ENCODE measurements around the gene TMEM18.
"Not testable (repeated sequence)": the region's sequence is repeated elsewhere in the genome, so short reads cannot be mapped to it uniquely, and the experiment has no call there.

Gene TMEM18

GRCh38 chr2:693606-694005 is 16.4 kb upstream of the TMEM18 start:
- H3K9me3 ChIP-seq (ENCODE audit: insufficient read depth, low read depth, low read length): no peaks in the 10 kb centered on the region
- H3K4me3 ChIP-seq (ENCODE audit: low read length): no peak overlapping the region
- H3K9ac ChIP-seq (ENCODE audit: low read depth, low read length): no peak overlapping the region
- no peak overlapping the region for H3K27ac ChIP-seq (ENCODE audit: low read depth, low read length)
- no peaks in the 10 kb centered on the region for H3K36me3 ChIP-seq (ENCODE audit: insufficient read depth, low read length)
- 91% methylated on average over 7 of the region's 7 CpGs for WGBS
- no peaks in the 10 kb centered on the region for H3K27me3 ChIP-seq (ENCODE audit: insufficient read depth, low read length)
- H3K4me1 ChIP-seq (ENCODE audit: insufficient read depth, low read length): no peaks in the 10 kb centered on the region

GRCh38 chr2:692767-693166 is 15.6 kb upstream of the TMEM18 start:
- Histone ChIP-seq H3K4me1 (ENCODE audit: insufficient read depth, low read length) (no peaks in the 10 kb centered on the region), H3K27ac (ENCODE audit: low read depth, low read length) (no peak overlapping the region), H3K4me3 (ENCODE audit: low read length) (no peak overlapping the region), H3K36me3 (ENCODE audit: insufficient read depth, low read length) (no peaks in the 10 kb centered on the region), H3K27me3 (ENCODE audit: insufficient read depth, low read length) (no peaks in the 10 kb centered on the region), H3K9ac (ENCODE audit: low read depth, low read length) (no peak overlapping the region), H3K9me3 (ENCODE audit: insufficient read depth, low read depth, low read length) (no peaks in the 10 kb centered on the region)
- 90% methylated on average over 8 of the region's 8 CpGs for WGBS

GRCh38 chr2:691821-692761 is 14.9 kb upstream of the TMEM18 start:
- Histone ChIP-seq H3K27ac (ENCODE audit: low read depth, low read length) (no peak overlapping the region), H3K9me3 (ENCODE audit: insufficient read depth, low read depth, low read length) (no peaks in the 10 kb centered on the region), H3K4me1 (ENCODE audit: insufficient read depth, low read length) (no peaks in the 10 kb centered on the region), H3K9ac (ENCODE audit: low read depth, low read length) (no peak overlapping the region), H3K4me3 (ENCODE audit: low read length) (no peak overlapping the region), H3K27me3 (ENCODE audit: insufficient read depth, low read length) (no peaks in the 10 kb centered on the region), H3K36me3 (ENCODE audit: insufficient read depth, low read length) (no peaks in the 10 kb centered on the region)
- 94% methylated on average over 35 of the region's 35 CpGs for WGBS

GRCh38 chr2:690799-691198 is 13.6 kb upstream of the TMEM18 start:
- Histone ChIP-seq H3K4me1 (ENCODE audit: insufficient read depth, low read length) (no peaks in the 10 kb centered on the region), H3K9me3 (ENCODE audit: insufficient read depth, low read depth, low read length) (0 out of 2 replicates have a peak, but pooled peaks cover under 1% of the 10 kb centered on the region), H3K9ac (ENCODE audit: low read depth, low read length) (no peak overlapping the region), H3K4me3 (ENCODE audit: low read length) (no peak overlapping the region), H3K36me3 (ENCODE audit: insufficient read depth, low read length) (no peaks in the 10 kb centered on the region), H3K27me3 (ENCODE audit: insufficient read depth, low read length) (no peaks in the 10 kb centered on the region), H3K27ac (ENCODE audit: low read depth, low read length) (no peak overlapping the region)
- 90% methylated on average over 8 of the region's 10 CpGs for WGBS

- no peaks in the 10 kb centered on the region for H3K27me3 ChIP-seq (ENCODE audit: insufficient read depth, low read length)
- H3K4me3 ChIP-seq (ENCODE audit: low read length): no peak overlapping the region
- H3K4me1 ChIP-seq (ENCODE audit: insufficient read depth, low read length): no peaks in the 10 kb centered on the region
- 88% methylated on average over 19 of the region's 19 CpGs for WGBS
- H3K9ac ChIP-seq (ENCODE audit: low read depth, low read length): no peak overlapping the region
- H3K36me3 ChIP-seq (ENCODE audit: insufficient read depth, low read length): no peaks in the 10 kb centered on the region
- H3K27ac ChIP-seq (ENCODE audit: low read depth, low read length): no peak overlapping the region
- H3K9me3 ChIP-seq (ENCODE audit: insufficient read depth, low read depth, low read length): peaks cover 7% of the 10 kb centered on the region; the same call in 1 of the 2 replicates
Observed at GRCh38 chr2:689877-690510, 12.8 kb upstream of the TMEM18 start.

GRCh38 chr2:689237-689636 is 12.0 kb upstream of the TMEM18 start:
- H3K27ac ChIP-seq (ENCODE audit: low read depth, low read length): no peak overlapping the region
- no peaks in the 10 kb centered on the region for H3K27me3 ChIP-seq (ENCODE audit: insufficient read depth, low read length)
- 93% methylated on average over 4 of the region's 5 CpGs for WGBS
- H3K9me3 ChIP-seq (ENCODE audit: insufficient read depth, low read depth, low read length): peaks cover 15% of the 10 kb centered on the region; the same call in 1 of the 2 replicates
- H3K9ac ChIP-seq (ENCODE audit: low read depth, low read length): no peak overlapping the region
- no peak overlapping the region for H3K4me3 ChIP-seq (ENCODE audit: low read length)
- no peaks in the 10 kb centered on the region for H3K36me3 ChIP-seq (ENCODE audit: insufficient read depth, low read length)
- H3K4me1 ChIP-seq (ENCODE audit: insufficient read depth, low read length): no peaks in the 10 kb centered on the region

- Histone ChIP-seq H3K4me3 (ENCODE audit: low read length) (no peak overlapping the region), H3K36me3 (ENCODE audit: insufficient read depth, low read length) (no peaks in the 10 kb centered on the region), H3K4me1 (ENCODE audit: insufficient read depth, low read length) (no peaks in the 10 kb centered on the region), H3K27me3 (ENCODE audit: insufficient read depth, low read length) (no peaks in the 10 kb centered on the region), H3K27ac (ENCODE audit: low read depth, low read length) (no peak overlapping the region), H3K9ac (ENCODE audit: low read depth, low read length) (no peak overlapping the region), H3K9me3 (ENCODE audit: insufficient read depth, low read depth, low read length) (peaks cover 19% of the 10 kb centered on the region; the same call in 1 of the 2 replicates)
- 92% methylated on average over 6 of the region's 7 CpGs for WGBS
Observed at GRCh38 chr2:688504-689076, 11.4 kb upstream of the TMEM18 start.

- Histone ChIP-seq H3K27ac (ENCODE audit: low read depth, low read length) (no peak overlapping the region), H3K36me3 (ENCODE audit: insufficient read depth, low read length) (no peaks in the 10 kb centered on the region), H3K4me1 (ENCODE audit: insufficient read depth, low read length) (no peaks in the 10 kb centered on the region), H3K9me3 (ENCODE audit: insufficient read depth, low read depth, low read length) (peaks cover 19% of the 10 kb centered on the region; the same call in 1 of the 2 replicates), H3K4me3 (ENCODE audit: low read length) (no peak overlapping the region), H3K9ac (ENCODE audit: low read depth, low read length) (no peak overlapping the region), H3K27me3 (ENCODE audit: insufficient read depth, low read length) (no peaks in the 10 kb centered on the region)
- WGBS: 64% methylated on average over 1 of the region's 1 CpG
Observed at GRCh38 chr2:685421-685820, 8.2 kb upstream of the TMEM18 start.

- H3K36me3 ChIP-seq (ENCODE audit: insufficient read depth, low read length); H3K4me1 ChIP-seq (ENCODE audit: insufficient read depth, low read length); H3K9ac ChIP-seq (ENCODE audit: low read depth, low read length); H3K27me3 ChIP-seq (ENCODE audit: insufficient read depth, low read length); H3K4me3 ChIP-seq (ENCODE audit: low read length); H3K27ac ChIP-seq (ENCODE audit: low read depth, low read length): not testable (repeated sequence)
- peaks cover 19% of the 10 kb centered on the region; the same call in 1 of the 2 replicates for H3K9me3 ChIP-seq (ENCODE audit: insufficient read depth, low read depth, low read length)
- WGBS: 94% methylated on average over 2 of the region's 2 CpGs
Observed at GRCh38 chr2:684913-685312, 7.7 kb upstream of the TMEM18 start.

GRCh38 chr2:682226-682625 is 5.0 kb upstream of the TMEM18 start:
- Histone ChIP-seq H3K9me3 (ENCODE audit: insufficient read depth, low read depth, low read length) (peaks cover 19% of the 10 kb centered on the region; the same call in 1 of the 2 replicates), H3K4me3 (ENCODE audit: low read length) (no peak overlapping the region), H3K36me3 (ENCODE audit: insufficient read depth, low read length) (no peaks in the 10 kb centered on the region), H3K4me1 (ENCODE audit: insufficient read depth, low read length) (no peaks in the 10 kb centered on the region), H3K9ac (ENCODE audit: low read depth, low read length) (no peak overlapping the region), H3K27ac (ENCODE audit: low read depth, low read length) (no peak overlapping the region), H3K27me3 (ENCODE audit: insufficient read depth, low read length) (no peaks in the 10 kb centered on the region)

GRCh38 chr2:681312-681711 is 4.1 kb upstream of the TMEM18 start:
- no peak overlapping the region for H3K9ac ChIP-seq (ENCODE audit: low read depth, low read length)
- 92% methylated on average over 11 of the region's 11 CpGs for WGBS
- no peaks in the 10 kb centered on the region for H3K27me3 ChIP-seq (ENCODE audit: insufficient read depth, low read length)

More at GRCh38 chr2:681312-681711, 4.1 kb upstream of the TMEM18 start:
- Histone ChIP-seq H3K36me3 (ENCODE audit: insufficient read depth, low read length) (no peaks in the 10 kb centered on the region), H3K4me1 (ENCODE audit: insufficient read depth, low read length) (no peaks in the 10 kb centered on the region), H3K27ac (ENCODE audit: low read depth, low read length) (no peak overlapping the region), H3K9me3 (ENCODE audit: insufficient read depth, low read depth, low read length) (peaks cover 19% of the 10 kb centered on the region; the same call in 1 of the 2 replicates), H3K4me3 (ENCODE audit: low read length) (no peak overlapping the region)
